CD4-positive, alpha-beta T cell treated with Interleukin-2 at 100 ng/mL for 4 hours (primary cell): ENCODE results near the gene TMEM134.
A peak's percentile ranks its signal among the peaks of the same experiment; 100 is the strongest.

Experiments
- DNase-seq: peaks from one replicate; pipeline ENCODE4 v3.0.0-alpha.2; 2020; ENCODE audit warnings: low spot score

The TMEM134 gene

GRCh38 chr11:67422891-67423290, 46.2 kb downstream of the TMEM134 start:
- no peak for DNase-seq

DNA sequence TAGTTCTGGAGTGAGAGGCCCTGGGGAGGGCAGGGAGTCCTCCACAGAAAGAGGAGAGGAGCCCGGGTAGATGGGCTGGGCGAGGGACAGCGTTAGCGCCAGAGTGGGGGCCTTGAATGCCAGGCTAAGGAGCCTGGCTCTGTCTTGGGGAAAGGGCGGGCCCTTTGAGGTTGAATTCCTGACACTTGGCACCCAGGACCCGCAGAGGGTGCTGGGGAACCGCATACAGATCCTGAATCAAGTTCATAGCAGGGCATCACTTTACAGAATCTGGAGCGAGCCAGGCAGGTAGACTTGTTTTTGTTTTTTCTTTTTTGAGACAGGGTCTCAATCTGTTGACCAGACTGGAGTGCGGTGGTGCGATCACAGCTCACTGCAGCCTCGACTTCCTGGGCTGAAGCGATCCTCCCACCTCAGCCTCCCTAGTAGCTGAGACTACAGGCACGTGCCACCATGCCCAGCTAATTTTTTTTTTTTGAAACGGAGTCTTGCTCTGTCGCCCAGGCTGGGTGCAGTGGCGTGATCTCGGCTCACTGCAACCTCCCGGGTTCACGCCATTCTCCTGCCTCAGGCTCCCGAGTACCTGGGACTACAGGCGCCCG, 47.5 kb downstream of the TMEM134 start:
- DNase-seq = no peak

- peak; percentile 98 for DNase-seq
Measured at GRCh38 chr11:67420646-67421429, 48.2 kb downstream of the TMEM134 start.

DNA sequence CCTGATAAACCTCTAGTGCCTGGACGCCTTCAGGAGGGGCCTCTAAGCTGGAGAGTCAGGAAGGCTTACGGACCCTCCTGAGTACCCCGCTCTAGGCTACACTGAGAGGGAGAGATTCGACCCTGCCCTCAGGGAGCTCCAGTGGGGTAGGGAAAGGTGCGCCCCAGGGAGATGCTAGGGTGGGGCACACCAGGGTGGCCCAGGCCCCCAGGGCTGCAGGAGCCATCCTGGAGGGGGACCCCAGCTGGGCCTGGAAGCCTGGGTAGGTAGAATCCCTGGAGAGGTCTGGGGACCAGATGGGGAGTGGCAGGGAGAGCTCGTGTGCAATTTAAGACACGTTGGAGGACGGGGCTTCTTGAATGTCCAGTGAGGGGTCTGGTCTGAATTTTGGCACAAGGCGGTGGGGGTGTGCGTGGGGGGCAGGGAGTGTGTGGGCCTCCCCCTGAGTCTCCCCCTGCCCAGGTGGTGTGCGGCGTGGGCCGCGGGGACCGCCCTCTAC, 48.9 kb downstream of the TMEM134 start:
- no peak for DNase-seq

GRCh38 chr11:67419325-67420049, 49.6 kb downstream of the TMEM134 start:
- DNase-seq = no peak

DNA sequence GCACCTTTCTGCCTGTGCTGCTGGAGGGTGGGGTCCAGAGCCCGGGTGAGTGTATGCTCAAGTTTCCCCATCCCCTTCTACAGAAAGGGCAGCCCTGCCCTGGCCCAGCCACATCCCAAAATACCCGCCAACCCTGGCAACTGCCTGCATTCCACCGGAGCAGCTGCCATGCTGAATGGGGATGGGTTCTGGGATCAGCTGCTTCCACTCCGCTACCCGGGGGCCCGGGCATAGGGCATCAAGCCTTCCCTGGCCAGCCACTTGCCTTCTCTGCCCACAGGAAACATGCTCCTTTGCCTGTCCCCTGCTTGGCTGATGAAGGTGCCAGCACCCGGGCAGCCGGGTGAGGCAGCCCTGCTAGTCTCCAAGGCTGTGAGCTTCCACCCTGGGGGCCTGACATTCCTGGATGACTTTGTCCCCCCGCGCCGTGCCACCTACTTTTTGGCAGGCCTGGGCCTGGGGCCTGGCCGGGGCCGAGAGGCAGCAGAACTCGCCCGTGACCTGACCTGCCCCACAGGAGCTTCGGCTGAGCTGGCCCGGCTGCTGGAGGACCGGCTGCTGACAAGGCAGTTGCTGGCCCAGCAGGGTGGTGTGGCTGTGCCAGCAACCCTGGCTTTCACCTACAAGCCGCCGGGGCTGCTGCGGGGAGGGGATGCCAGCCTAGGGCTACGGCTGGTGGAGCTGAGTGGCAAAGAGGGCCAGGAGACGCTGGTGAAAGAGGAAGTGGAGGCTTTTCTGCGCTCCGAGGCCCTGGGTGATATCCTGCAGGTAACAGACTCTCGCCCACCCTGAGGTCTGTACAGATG, 50.4 kb downstream of the TMEM134 start:
- DNase-seq = no peak

- no peak for DNase-seq
Measured at GRCh38 chr11:67417425-67417824, 51.6 kb downstream of the TMEM134 start.

DNA sequence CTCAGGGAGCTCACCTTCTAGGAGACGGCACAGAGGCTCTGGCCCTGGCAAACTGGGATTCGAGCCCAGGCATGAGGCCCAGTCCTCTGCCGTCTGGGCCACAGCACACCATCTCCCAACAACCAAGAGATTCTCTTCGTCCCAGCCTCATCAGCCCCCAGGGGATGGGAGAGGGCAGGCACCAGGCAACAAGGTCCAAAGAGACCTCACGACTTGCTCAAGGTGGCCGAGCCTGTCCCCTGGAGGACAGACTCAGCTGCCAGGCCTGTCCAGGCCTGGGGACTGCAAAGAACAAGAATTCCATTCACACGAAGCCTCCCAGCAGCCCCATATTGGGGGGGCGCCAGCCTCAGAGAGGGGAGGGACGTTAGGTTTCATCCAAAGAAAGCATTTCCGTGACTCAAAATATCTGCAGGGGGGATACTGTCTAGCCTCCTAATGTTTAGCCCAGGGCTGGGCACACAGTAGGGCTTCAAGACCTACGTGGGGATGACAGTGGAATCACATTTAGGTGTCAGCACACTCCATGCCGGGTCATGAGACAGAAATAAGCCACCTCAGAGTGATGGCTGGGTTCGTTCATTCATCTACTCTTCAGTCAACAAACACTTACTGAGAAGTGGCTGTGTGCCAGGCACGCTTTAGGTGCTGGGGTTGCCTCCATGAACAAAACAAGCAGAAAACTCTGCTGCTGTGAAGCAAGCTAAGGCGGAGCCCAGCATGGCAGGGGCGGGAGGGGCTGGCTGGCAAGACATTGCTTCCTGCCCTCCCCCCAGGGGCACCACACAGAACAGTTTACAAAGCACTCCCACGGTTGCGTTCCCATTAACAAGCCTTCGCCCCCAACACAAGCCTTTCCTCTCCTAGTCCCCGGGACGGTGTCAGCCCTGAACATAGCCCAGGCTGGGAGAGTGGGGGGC, 52.4 kb downstream of the TMEM134 start:
- peak; percentile 89 for DNase-seq

GRCh38 chr11:67415501-67416304, 53.3 kb downstream of the TMEM134 start, which contains the start of gene CARNS1:
Gene CARNS1, plus strand, starts transcription at chr11:67415678. Its CDS starts 522 bp downstream, at chr11:67416200.
- DNase-seq = no peak

- DNase-seq = no peak
Measured at GRCh38 chr11:67413266-67413849, 55.7 kb downstream of the TMEM134 start.

DNA sequence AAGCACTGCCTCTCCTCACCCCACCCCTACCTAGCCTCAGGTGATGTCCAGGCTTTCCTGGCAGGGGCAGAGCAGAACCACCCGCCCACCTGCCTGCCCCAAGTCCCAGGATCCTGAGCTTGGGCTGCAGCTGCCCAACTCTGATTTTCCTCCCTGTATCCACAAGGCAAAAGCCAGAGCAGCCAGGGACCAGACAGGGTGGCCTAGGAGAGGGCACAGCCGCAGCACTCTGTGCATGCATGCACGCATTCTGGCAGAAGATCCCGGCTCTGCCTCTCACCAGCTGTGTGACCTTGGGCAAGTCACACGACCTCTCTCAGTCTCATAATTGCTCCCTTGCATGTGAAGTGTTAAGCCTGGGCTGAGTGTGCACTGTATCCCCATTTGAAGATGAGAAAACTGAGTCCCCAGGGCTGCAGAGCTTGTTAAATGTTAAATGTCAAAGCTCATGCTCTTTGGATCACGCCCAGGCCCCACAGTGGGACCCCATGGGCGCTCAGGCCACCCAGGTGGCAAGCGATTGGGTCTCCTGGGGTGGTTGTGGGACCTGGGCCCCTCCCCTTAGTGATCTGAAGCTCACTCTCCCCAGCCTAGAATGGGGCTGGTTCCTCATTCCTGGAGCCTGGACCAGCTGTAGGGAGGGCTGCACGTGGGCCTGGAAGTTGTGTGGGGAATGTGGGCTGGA, 56.4 kb downstream of the TMEM134 start:
- DNase-seq = no peak

DNA sequence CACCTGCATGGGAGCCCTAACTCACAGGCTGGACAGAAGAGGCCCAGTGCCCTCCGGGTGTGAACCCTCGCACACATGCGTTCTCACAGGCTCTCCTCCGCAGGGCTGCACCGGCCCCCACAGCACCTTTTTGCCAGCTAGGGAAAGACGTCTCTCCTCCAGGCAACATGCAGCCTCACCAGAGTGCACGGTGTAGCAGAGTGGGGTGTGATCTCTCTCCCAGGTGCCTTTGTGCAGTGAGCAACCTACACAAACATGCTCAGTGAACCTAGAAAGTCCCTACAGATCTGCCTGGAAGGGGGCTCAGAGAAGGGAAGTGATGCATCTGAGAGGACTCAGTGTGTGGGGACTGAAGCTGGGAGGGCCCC, 57.3 kb downstream of the TMEM134 start:
- no peak for DNase-seq
